WTC11 (cell line): ENCODE measurements around the gene MED27. TPM values are rescaled to one million over a fixed set of nuclear protein-coding genes. Genes with fewer than 3 reads are reported as not detected.

Source experiments
- ATAC-seq: fragments of 200-7000 bp; cut with Tn5 transposase; 2 replicates; pipeline ENCODE4 v1.10.0; 2021; ENCODE audit warnings: mild to moderate bottlenecking, moderate library complexity
- CTCF ChIA-PET: fragments of 300-600 bp; sonication (Branson Sonifier 250); formaldehyde crosslinking; loops from one replicate; lab custom pipeline; 2021; ENCODE audit warnings: antibody characterized with exemption; lab: Charles Lee
- POLR2A ChIA-PET: fragments of 350-600 bp; sonication (Branson Sonifier 250); formaldehyde crosslinking; loops from one replicate; lab custom pipeline; 2021; ENCODE audit warnings: antibody characterized with exemption; lab: Charles Lee
- DNase-seq: peaks from one replicate; pipeline ENCODE4 v3.0.0; 2021; ENCODE audit warnings: low spot score
- H3K27ac Mint-ChIP-seq: 2 replicates; pipeline ENCODE4 v1.8.0; 2021; ENCODE audit warnings: mixed read lengths
- H3K27me3 Mint-ChIP-seq: 2 replicates; pipeline ENCODE4 v1.8.0; 2021; ENCODE audit warnings: low read depth, mild to moderate bottlenecking, moderate library complexity, mixed read lengths
- H3K36me3 Mint-ChIP-seq: 2 replicates; pipeline ENCODE4 v1.8.0; 2021; ENCODE audit warnings: mixed read lengths
- H3K4me1 Mint-ChIP-seq: 2 replicates; pipeline ENCODE4 v1.8.0; 2022; ENCODE audit warnings: mixed read lengths
- H3K4me3 Mint-ChIP-seq: 2 replicates; pipeline ENCODE4 v1.8.0; 2021; ENCODE audit warnings: mild to moderate bottlenecking, moderate library complexity, mixed read lengths
- H3K9me3 Mint-ChIP-seq: 2 replicates; pipeline ENCODE4 v1.8.0; 2021; ENCODE audit warnings: mixed read lengths
- CREM ChIP-seq: sonication (generic); formaldehyde crosslinking; IDR thresholded peaks from 2 replicates; pipeline ENCODE4 v1.8.1; 2022; ENCODE audit warnings: mild to moderate bottlenecking, missing genetic modification reagents, moderate library complexity
- ETV6 ChIP-seq: sonication (generic); formaldehyde crosslinking; IDR thresholded peaks from 2 replicates; pipeline ENCODE4 v1.8.1; 2022; ENCODE audit warnings: mild to moderate bottlenecking, missing genetic modification reagents
- FOXJ3 ChIP-seq: sonication (generic); formaldehyde crosslinking; IDR thresholded peaks from 2 replicates; pipeline ENCODE4 v1.9.0; 2021; ENCODE audit warnings: missing genetic modification reagents, mild to moderate bottlenecking, borderline replicate concordance
- FOXP1 ChIP-seq: sonication (generic); formaldehyde crosslinking; IDR thresholded peaks from 2 replicates; pipeline ENCODE4 v1.8.0; 2022; ENCODE audit warnings: missing genetic modification reagents, mild to moderate bottlenecking, moderate library complexity, borderline replicate concordance
- GABPB1 ChIP-seq: sonication (generic); formaldehyde crosslinking; IDR thresholded peaks from 2 replicates; pipeline ENCODE4 v1.8.1; 2023; ENCODE audit warnings: mild to moderate bottlenecking, missing genetic modification reagents
- MYBL2 ChIP-seq: sonication (generic); formaldehyde crosslinking; IDR thresholded peaks from 2 replicates; pipeline ENCODE4 v1.8.1; 2023; ENCODE audit warnings: mild to moderate bottlenecking, moderate library complexity, missing genetic modification reagents
- NFATC4 ChIP-seq: fragments of 250-450 bp; sonication (Bioruptor Pico); IDR thresholded peaks from 2 replicates; pipeline ENCODE4 v1.9.0; 2021; ENCODE audit warnings: mild to moderate bottlenecking
- NFE2L1 ChIP-seq: sonication (generic); formaldehyde crosslinking; IDR thresholded peaks from 2 replicates; pipeline ENCODE4 v1.8.1; 2023; ENCODE audit warnings: missing genetic modification reagents
- NR1H2 ChIP-seq: sonication (generic); formaldehyde crosslinking; IDR thresholded peaks from 2 replicates; pipeline ENCODE4 v1.9.0; 2021; ENCODE audit warnings: mild to moderate bottlenecking, moderate library complexity, missing genetic modification reagents
- NR3C1 ChIP-seq: sonication (generic); formaldehyde crosslinking; conservative IDR thresholded peaks from 2 replicates; pipeline ENCODE4 v1.8.1; 2023; ENCODE audit warnings: low read depth, mild to moderate bottlenecking, missing genetic modification reagents
- RORB ChIP-seq: fragments of 250-450 bp; sonication (Bioruptor Pico); IDR thresholded peaks from 2 replicates; pipeline ENCODE4 v1.9.0; 2021; ENCODE audit warnings: mild to moderate bottlenecking
- TEAD4 ChIP-seq: sonication (generic); formaldehyde crosslinking; IDR thresholded peaks from 2 replicates; pipeline ENCODE4 v1.8.0; 2022; ENCODE audit warnings: mild to moderate bottlenecking, missing genetic modification reagents
- TP53 ChIP-seq: sonication (generic); formaldehyde crosslinking; IDR thresholded peaks from 2 replicates; pipeline ENCODE4 v1.8.1; 2023; ENCODE audit warnings: mild to moderate bottlenecking, missing genetic modification reagents
- ZNF263 ChIP-seq: sonication (generic); formaldehyde crosslinking; IDR thresholded peaks from 2 replicates; pipeline ENCODE4 v1.8.1; 2022; ENCODE audit warnings: low read depth, mild to moderate bottlenecking, moderate library complexity, missing genetic modification reagents
- ZNF317 ChIP-seq: sonication (generic); formaldehyde crosslinking; IDR thresholded peaks from 2 replicates; pipeline ENCODE4 v1.8.1; 2023; ENCODE audit warnings: low read depth, mild to moderate bottlenecking, moderate library complexity, missing genetic modification reagents, borderline replicate concordance
- ZNF416 ChIP-seq: fragments of 250-450 bp; sonication (Bioruptor Pico); IDR thresholded peaks from 2 replicates; pipeline ENCODE4 v1.9.0; 2021; ENCODE audit warnings: mild to moderate bottlenecking, inconsistent platforms
- total RNA-seq: library from RNA; stranded (reverse); gene quantifications from 3 replicates; pipeline ENCODE4 v1.2.3, GENCODE V29; 2021
- TF ChIP-seq, protein P1 (sequence below): fragments of 200-600 bp; IDR thresholded peaks from 2 replicates; pipeline ENCODE4 v1.8.0; 2022; ENCODE audit warnings: antibody characterized with exemption
- TF ChIP-seq, protein P2 (sequence below): sonication (generic); formaldehyde crosslinking; IDR thresholded peaks from 2 replicates; pipeline ENCODE4 v1.8.1; 2023; ENCODE audit warnings: mild to moderate bottlenecking, moderate library complexity, missing genetic modification reagents
- TF ChIP-seq, protein P3 (sequence below): sonication (generic); formaldehyde crosslinking; conservative IDR thresholded peaks from 2 replicates; pipeline ENCODE4 v1.8.1; 2023; ENCODE audit warnings: mild to moderate bottlenecking, low read depth, missing genetic modification reagents, moderate library complexity
- TF ChIP-seq, protein P4 (sequence below): fragments of 250-450 bp; sonication (Bioruptor Pico); IDR thresholded peaks from 2 replicates; pipeline ENCODE4 v1.9.0; 2021; ENCODE audit warnings: mild to moderate bottlenecking
- TF ChIP-seq, protein P5 (sequence below): fragments of 250-450 bp; sonication (Bioruptor Pico); IDR thresholded peaks from 2 replicates; pipeline ENCODE4 v1.9.0; 2021; ENCODE audit warnings: mild to moderate bottlenecking
- TF ChIP-seq, protein P6 (sequence below): sonication (generic); formaldehyde crosslinking; IDR thresholded peaks from 2 replicates; pipeline ENCODE4 v1.8.1; 2023; ENCODE audit warnings: mild to moderate bottlenecking, missing genetic modification reagents

The MED27 gene
- total RNA-seq, 1 experiment from 2014 or later = 27.9 TPM

DNA sequence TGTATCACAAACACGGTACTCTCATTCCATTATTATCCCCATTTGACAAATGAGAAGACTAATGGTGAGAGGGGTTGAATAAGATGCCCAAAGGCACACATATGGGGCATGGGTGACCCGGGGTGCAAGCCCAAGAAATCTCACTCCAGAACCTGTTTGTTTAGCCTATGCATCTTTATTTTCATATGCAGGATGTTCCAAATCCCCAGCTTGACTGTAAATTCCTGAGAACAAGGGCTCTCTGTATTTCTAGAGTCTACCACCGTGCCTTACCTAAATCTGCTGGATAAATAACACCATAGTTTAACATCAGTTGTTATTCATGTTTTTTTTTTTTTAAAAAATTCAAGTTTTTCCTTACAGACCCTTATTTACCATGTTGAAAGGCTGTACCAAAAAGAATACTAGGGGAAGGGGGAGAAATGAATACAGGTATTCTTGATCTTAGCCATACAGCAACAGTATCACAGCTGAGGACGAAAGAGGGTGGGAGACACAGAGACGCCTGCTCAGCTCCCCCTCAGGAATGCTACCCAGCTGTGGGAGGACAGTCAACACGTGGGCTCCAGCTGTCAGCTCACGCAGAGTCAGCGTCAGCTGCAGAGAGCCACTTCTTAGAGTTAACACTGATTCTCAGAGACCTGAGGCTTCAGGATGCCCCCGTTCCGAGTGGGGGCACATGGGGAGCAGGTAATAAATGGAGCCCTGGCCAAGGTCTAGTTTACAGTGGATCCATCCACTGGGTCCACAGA, 86.6 kb downstream of the MED27 start:
- ChIA-PET POLR2A (no interaction called here), CTCF (interaction anchor here (1.1 to 1.4 kb wide), 2 partner anchors 9 to 243 kb away, joined by 3 to 5 read pairs; no protein-coding TSS in a partner anchor)
- no peak overlapping the region for H3K4me3 Mint-ChIP-seq
- ATAC-seq (no peak), DNase-seq (no peak)
- peaks cover 15% of the 10 kb centered on the region for H3K4me1 Mint-ChIP-seq
- TF ChIP-seq, protein P1, sequence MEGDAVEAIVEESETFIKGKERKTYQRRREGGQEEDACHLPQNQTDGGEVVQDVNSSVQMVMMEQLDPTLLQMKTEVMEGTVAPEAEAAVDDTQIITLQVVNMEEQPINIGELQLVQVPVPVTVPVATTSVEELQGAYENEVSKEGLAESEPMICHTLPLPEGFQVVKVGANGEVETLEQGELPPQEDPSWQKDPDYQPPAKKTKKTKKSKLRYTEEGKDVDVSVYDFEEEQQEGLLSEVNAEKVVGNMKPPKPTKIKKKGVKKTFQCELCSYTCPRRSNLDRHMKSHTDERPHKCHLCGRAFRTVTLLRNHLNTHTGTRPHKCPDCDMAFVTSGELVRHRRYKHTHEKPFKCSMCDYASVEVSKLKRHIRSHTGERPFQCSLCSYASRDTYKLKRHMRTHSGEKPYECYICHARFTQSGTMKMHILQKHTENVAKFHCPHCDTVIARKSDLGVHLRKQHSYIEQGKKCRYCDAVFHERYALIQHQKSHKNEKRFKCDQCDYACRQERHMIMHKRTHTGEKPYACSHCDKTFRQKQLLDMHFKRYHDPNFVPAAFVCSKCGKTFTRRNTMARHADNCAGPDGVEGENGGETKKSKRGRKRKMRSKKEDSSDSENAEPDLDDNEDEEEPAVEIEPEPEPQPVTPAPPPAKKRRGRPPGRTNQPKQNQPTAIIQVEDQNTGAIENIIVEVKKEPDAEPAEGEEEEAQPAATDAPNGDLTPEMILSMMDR = no peak
- no peak for TF ChIP-seq FOXP1 (CRISPR knock-in tag)
- TF ChIP-seq RORB (CRISPR knock-in tag) = no peak
- TF ChIP-seq, protein P2, sequence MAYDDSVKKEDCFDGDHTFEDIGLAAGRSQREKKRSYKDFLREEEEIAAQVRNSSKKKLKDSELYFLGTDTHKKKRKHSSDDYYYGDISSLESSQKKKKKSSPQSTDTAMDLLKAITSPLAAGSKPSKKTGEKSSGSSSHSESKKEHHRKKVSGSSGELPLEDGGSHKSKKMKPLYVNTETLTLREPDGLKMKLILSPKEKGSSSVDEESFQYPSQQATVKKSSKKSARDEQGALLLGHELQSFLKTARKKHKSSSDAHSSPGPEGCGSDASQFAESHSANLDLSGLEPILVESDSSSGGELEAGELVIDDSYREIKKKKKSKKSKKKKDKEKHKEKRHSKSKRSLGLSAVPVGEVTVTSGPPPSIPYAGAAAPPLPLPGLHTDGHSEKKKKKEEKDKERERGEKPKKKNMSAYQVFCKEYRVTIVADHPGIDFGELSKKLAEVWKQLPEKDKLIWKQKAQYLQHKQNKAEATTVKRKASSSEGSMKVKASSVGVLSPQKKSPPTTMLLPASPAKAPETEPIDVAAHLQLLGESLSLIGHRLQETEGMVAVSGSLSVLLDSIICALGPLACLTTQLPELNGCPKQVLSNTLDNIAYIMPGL (CRISPR knock-in tag) = no peak
- no peak for TF ChIP-seq TEAD4 (CRISPR knock-in tag)
- no peak for TF ChIP-seq TP53
- no peak for TF ChIP-seq CREM (CRISPR knock-in tag)
- no peak for TF ChIP-seq ZNF416 (CRISPR knock-in tag)
- TF ChIP-seq NR3C1 = no peak
- TF ChIP-seq MYBL2 (CRISPR knock-in tag) = no peak
- TF ChIP-seq ZNF263 (CRISPR knock-in tag) = no peak
- H3K27ac Mint-ChIP-seq = no peak overlapping the region
- H3K36me3 Mint-ChIP-seq = peaks cover 7% of the 10 kb centered on the region; the same call in 1 of the 2 replicates
- no peaks in the 10 kb centered on the region for H3K27me3 Mint-ChIP-seq
- H3K9me3 Mint-ChIP-seq = no peaks in the 10 kb centered on the region

DNA sequence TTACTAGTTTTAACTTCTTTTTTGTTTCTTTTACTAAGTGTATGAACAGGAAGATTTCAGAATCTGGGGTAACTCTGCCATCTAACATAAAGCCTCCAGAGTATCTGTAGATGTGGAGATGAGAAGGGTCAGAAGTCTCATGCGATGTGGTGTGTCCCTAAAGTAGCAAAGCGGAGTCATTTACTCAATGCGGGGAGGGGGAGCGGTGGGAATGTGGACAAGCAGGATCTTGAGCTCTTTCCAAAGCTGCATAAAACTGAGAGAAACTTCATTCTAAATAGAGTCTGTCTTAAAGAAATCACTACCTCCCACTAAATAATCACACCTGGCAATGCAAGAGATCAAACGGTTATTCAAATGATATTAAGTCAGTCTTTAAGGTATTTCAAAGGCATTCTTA, 92.4 kb downstream of the MED27 start:
- ChIA-PET CTCF (interaction anchor here (0.8 kb wide), 2 partner anchors 177 to 182 kb away, joined by 3 read pairs; no protein-coding TSS in a partner anchor), POLR2A (interaction anchor here (0.7 kb wide), 1 partner anchor 33 kb away, joined by 6 read pairs; no protein-coding TSS in a partner anchor)
- Mint-ChIP-seq H3K4me1 (peaks cover 25% of the 10 kb centered on the region), H3K27ac (peak overlapping the region; percentile 58; the same call in 1 of the 2 replicates), H3K36me3 (no peaks in the 10 kb centered on the region), H3K27me3 (no peaks in the 10 kb centered on the region), H3K9me3 (no peaks in the 10 kb centered on the region), H3K4me3 (no peak overlapping the region)
- DNase-seq = no peak
- TF ChIP-seq, protein P3, sequence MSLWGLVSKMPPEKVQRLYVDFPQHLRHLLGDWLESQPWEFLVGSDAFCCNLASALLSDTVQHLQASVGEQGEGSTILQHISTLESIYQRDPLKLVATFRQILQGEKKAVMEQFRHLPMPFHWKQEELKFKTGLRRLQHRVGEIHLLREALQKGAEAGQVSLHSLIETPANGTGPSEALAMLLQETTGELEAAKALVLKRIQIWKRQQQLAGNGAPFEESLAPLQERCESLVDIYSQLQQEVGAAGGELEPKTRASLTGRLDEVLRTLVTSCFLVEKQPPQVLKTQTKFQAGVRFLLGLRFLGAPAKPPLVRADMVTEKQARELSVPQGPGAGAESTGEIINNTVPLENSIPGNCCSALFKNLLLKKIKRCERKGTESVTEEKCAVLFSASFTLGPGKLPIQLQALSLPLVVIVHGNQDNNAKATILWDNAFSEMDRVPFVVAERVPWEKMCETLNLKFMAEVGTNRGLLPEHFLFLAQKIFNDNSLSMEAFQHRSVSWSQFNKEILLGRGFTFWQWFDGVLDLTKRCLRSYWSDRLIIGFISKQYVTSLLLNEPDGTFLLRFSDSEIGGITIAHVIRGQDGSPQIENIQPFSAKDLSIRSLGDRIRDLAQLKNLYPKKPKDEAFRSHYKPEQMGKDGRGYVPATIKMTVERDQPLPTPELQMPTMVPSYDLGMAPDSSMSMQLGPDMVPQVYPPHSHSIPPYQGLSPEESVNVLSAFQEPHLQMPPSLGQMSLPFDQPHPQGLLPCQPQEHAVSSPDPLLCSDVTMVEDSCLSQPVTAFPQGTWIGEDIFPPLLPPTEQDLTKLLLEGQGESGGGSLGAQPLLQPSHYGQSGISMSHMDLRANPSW (CRISPR knock-in tag) = no peak
- TF ChIP-seq NFE2L1 (CRISPR knock-in tag) = no peak
- no peak for TF ChIP-seq GABPB1 (CRISPR knock-in tag)
- TF ChIP-seq, protein P4, sequence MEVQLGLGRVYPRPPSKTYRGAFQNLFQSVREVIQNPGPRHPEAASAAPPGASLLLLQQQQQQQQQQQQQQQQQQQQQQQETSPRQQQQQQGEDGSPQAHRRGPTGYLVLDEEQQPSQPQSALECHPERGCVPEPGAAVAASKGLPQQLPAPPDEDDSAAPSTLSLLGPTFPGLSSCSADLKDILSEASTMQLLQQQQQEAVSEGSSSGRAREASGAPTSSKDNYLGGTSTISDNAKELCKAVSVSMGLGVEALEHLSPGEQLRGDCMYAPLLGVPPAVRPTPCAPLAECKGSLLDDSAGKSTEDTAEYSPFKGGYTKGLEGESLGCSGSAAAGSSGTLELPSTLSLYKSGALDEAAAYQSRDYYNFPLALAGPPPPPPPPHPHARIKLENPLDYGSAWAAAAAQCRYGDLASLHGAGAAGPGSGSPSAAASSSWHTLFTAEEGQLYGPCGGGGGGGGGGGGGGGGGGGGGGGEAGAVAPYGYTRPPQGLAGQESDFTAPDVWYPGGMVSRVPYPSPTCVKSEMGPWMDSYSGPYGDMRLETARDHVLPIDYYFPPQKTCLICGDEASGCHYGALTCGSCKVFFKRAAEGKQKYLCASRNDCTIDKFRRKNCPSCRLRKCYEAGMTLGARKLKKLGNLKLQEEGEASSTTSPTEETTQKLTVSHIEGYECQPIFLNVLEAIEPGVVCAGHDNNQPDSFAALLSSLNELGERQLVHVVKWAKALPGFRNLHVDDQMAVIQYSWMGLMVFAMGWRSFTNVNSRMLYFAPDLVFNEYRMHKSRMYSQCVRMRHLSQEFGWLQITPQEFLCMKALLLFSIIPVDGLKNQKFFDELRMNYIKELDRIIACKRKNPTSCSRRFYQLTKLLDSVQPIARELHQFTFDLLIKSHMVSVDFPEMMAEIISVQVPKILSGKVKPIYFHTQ (CRISPR knock-in tag) = no peak
- TF ChIP-seq NR1H2 = no peak
- no peak for TF ChIP-seq ETV6 (CRISPR knock-in tag)
- TF ChIP-seq NFATC4 (CRISPR knock-in tag) = no peak
- TF ChIP-seq FOXJ3 (CRISPR knock-in tag) = no peak
- TF ChIP-seq, protein P5, sequence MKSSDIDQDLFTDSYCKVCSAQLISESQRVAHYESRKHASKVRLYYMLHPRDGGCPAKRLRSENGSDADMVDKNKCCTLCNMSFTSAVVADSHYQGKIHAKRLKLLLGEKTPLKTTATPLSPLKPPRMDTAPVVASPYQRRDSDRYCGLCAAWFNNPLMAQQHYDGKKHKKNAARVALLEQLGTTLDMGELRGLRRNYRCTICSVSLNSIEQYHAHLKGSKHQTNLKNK (CRISPR knock-in tag) = no peak
- no peak for TF ChIP-seq FOXP1 (CRISPR knock-in tag)
- TF ChIP-seq, protein P6, sequence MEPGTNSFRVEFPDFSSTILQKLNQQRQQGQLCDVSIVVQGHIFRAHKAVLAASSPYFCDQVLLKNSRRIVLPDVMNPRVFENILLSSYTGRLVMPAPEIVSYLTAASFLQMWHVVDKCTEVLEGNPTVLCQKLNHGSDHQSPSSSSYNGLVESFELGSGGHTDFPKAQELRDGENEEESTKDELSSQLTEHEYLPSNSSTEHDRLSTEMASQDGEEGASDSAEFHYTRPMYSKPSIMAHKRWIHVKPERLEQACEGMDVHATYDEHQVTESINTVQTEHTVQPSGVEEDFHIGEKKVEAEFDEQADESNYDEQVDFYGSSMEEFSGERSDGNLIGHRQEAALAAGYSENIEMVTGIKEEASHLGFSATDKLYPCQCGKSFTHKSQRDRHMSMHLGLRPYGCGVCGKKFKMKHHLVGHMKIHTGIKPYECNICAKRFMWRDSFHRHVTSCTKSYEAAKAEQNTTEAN (CRISPR knock-in tag) = no peak
- TF ChIP-seq ZNF317 (CRISPR knock-in tag) = no peak
- no peak for TF ChIP-seq NR3C1
- no peak for ATAC-seq
